Activated CD8-positive, alpha-beta memory T cell treated with anti-CD3 and anti-CD28 coated beads, Interleukin-2, amount 50 U/mL, for 4 hours (primary cell): ENCODE measurements around the gene FIGLA.

Experiments
- DNase-seq: peaks from one replicate; pipeline ENCODE4 v3.0.0-alpha.2; 2020

FIGLA gene

GRCh38 chr2:70790136-70790828 is at the start of gene FIGLA:
TSS of gene FIGLA (minus strand) at chr2:70790643. CDS start at chr2:70790638, 5 bp downstream.
- no peak for DNase-seq

- no peak for DNase-seq
Measured at GRCh38 chr2:70837980-70838925, 47.8 kb upstream of the FIGLA start.

- DNase-seq = no peak
Measured at GRCh38 chr2:70835643-70836042, 45.2 kb upstream of the FIGLA start, which contains the start of gene CD207. TSS of gene CD207 (minus strand) at chr2:70835816. CDS start at chr2:70835776, 40 bp downstream.

GRCh38 chr2:70834881-70835280 is 44.4 kb upstream of the FIGLA start:
- DNase-seq = no peak

- no peak for DNase-seq
Measured at GRCh38 chr2:70834106-70834505, 43.7 kb upstream of the FIGLA start.

- DNase-seq = no peak
Measured at GRCh38 chr2:70833246-70833645, 42.8 kb upstream of the FIGLA start.

- DNase-seq = no peak
Measured at GRCh38 chr2:70832386-70832785, 41.9 kb upstream of the FIGLA start.

- DNase-seq = no peak
Measured at GRCh38 chr2:70831861-70832260, 41.4 kb upstream of the FIGLA start.

GRCh38 chr2:70830366-70830765 is 39.9 kb upstream of the FIGLA start:
- no peak for DNase-seq

- DNase-seq = no peak
Measured at GRCh38 chr2:70829916-70830315, 39.5 kb upstream of the FIGLA start.

GRCh38 chr2:70828914-70829824 is 38.7 kb upstream of the FIGLA start:
- DNase-seq = no peak

- no peak for DNase-seq
Measured at GRCh38 chr2:70828115-70828514, 37.7 kb upstream of the FIGLA start.

GRCh38 chr2:70827388-70827787 is 36.9 kb upstream of the FIGLA start:
- DNase-seq = no peak

- DNase-seq = no peak
Measured at GRCh38 chr2:70826696-70827350, 36.4 kb upstream of the FIGLA start.

- DNase-seq = no peak
Measured at GRCh38 chr2:70823249-70823648, 32.8 kb upstream of the FIGLA start.

- no peak for DNase-seq
Measured at GRCh38 chr2:70822843-70823242, 32.4 kb upstream of the FIGLA start.

GRCh38 chr2:70820499-70820898 is 30.1 kb upstream of the FIGLA start, which contains the start of gene CLEC4F:
TSS of gene CLEC4F (minus strand) at chr2:70820599. CDS start at chr2:70820523, 76 bp downstream.
- DNase-seq = no peak

- no peak for DNase-seq
Measured at GRCh38 chr2:70817284-70817954, 27.0 kb upstream of the FIGLA start.

- DNase-seq = no peak
Measured at GRCh38 chr2:70816726-70817125, 26.3 kb upstream of the FIGLA start.

GRCh38 chr2:70808983-70809958 is 18.8 kb upstream of the FIGLA start:
- DNase-seq = no peak

GRCh38 chr2:70807828-70808118 is 17.3 kb upstream of the FIGLA start:
- DNase-seq = no peak
